H9 (cell line): Measurements from ENCODE around the gene POLL. TPM values are rescaled to one million over a fixed set of nuclear protein-coding genes. Genes with fewer than 3 reads are reported as not detected.

Experiments
- DNase-seq: peaks from one replicate; pipeline ENCODE4 v3.0.0-alpha.2; 2017
- H2AFZ ChIP-seq: one replicate; pipeline ENCODE4 v1.6.1; 2013; ENCODE audit warnings: mild to moderate bottlenecking, low read length, control low read depth, moderate library complexity
- H2AK5ac ChIP-seq: 2 replicates; pipeline ENCODE4 v1.6.1; 2013; ENCODE audit warnings: low read length, control low read depth, mixed read lengths; ENCODE audit not compliant: insufficient read length
- H2BK120ac ChIP-seq: one replicate; pipeline ENCODE4 v1.6.1; 2013; ENCODE audit warnings: low read depth, mild to moderate bottlenecking, low read length, control low read depth, inconsistent platforms; ENCODE audit not compliant: poor library complexity, severe bottlenecking
- H2BK12ac ChIP-seq: 2 replicates; pipeline ENCODE4 v1.6.1; 2013; ENCODE audit warnings: low read length, control low read depth, mixed read lengths, low read depth; ENCODE audit not compliant: insufficient read length
- H2BK15ac ChIP-seq: 2 replicates; pipeline ENCODE4 v1.6.1; 2013; ENCODE audit warnings: low read depth, low read length, control low read depth
- H2BK20ac ChIP-seq: one replicate; pipeline ENCODE4 v1.6.1; 2013; ENCODE audit warnings: low read depth, mild to moderate bottlenecking, low read length, control low read depth, inconsistent platforms; ENCODE audit not compliant: poor library complexity, severe bottlenecking
- H2BK5ac ChIP-seq: 2 replicates; pipeline ENCODE4 v1.6.1; 2013; ENCODE audit warnings: low read length, control low read depth, mixed read lengths; ENCODE audit not compliant: insufficient read length
- H3K14ac ChIP-seq: 2 replicates; pipeline ENCODE4 v1.6.1; 2013; ENCODE audit warnings: low read length, control low read depth; ENCODE audit not compliant: insufficient read depth
- H3K18ac ChIP-seq: 2 replicates; pipeline ENCODE4 v1.6.1; 2013; ENCODE audit warnings: low read depth, mild to moderate bottlenecking, mixed read lengths, low read length, control low read depth; ENCODE audit not compliant: insufficient read length
- H3K23ac ChIP-seq: 2 replicates; pipeline ENCODE4 v1.6.1; 2013; ENCODE audit warnings: low read length, control low read depth, mixed read lengths, low read depth; ENCODE audit not compliant: insufficient read length
- H3K23me2 ChIP-seq: 2 replicates; pipeline ENCODE4 v1.6.1; 2013; ENCODE audit warnings: low read depth, mild to moderate bottlenecking, mixed read lengths, low read length, control low read depth; ENCODE audit not compliant: insufficient read length, poor library complexity, severe bottlenecking
- H3K27ac ChIP-seq: 2 replicates; pipeline ENCODE4 v1.5.1; 2013; ENCODE audit warnings: low read length, control low read depth, mixed read lengths, low read depth; ENCODE audit not compliant: insufficient read length
- H3K27me3 ChIP-seq: 2 replicates; pipeline ENCODE4 v1.6.1; 2013; ENCODE audit warnings: low read length, control low read depth, inconsistent platforms; ENCODE audit not compliant: insufficient read depth
- H3K4ac ChIP-seq: 2 replicates; pipeline ENCODE4 v1.6.1; 2013; ENCODE audit warnings: low read depth, mild to moderate bottlenecking, control low read depth, inconsistent platforms, low read length, moderate library complexity
- H3K4me1 ChIP-seq: 2 replicates; pipeline ENCODE4 v1.6.1; 2013; ENCODE audit warnings: low read length, control low read depth, inconsistent platforms; ENCODE audit not compliant: insufficient read depth
- H3K4me2 ChIP-seq: 2 replicates; pipeline ENCODE4 v1.6.1; 2013; ENCODE audit warnings: low read length, control low read depth, mixed read lengths; ENCODE audit not compliant: insufficient read length, insufficient read depth
- H3K56ac ChIP-seq: 2 replicates; pipeline ENCODE4 v1.6.1; 2013; ENCODE audit warnings: low read depth, mild to moderate bottlenecking, mixed read lengths, low read length, control low read depth; ENCODE audit not compliant: insufficient read length
- H3K79me1 ChIP-seq: 2 replicates; pipeline ENCODE4 v1.6.1; 2013; ENCODE audit warnings: low read depth, mild to moderate bottlenecking, moderate library complexity, low read length, control low read depth, inconsistent platforms; ENCODE audit not compliant: insufficient read depth, poor library complexity, severe bottlenecking
- H3K79me2 ChIP-seq: 2 replicates; pipeline ENCODE4 v1.6.1; 2013; ENCODE audit warnings: low read length, control low read depth, inconsistent platforms; ENCODE audit not compliant: insufficient read depth
- H3K9ac ChIP-seq: 2 replicates; pipeline ENCODE4 v1.6.1; 2013; ENCODE audit warnings: low read length, control low read depth, mixed read lengths; ENCODE audit not compliant: insufficient read length; ENCODE audit errors: extremely low read depth
- H3K9me3 ChIP-seq: one replicate; pipeline ENCODE4 v1.6.1; 2013; ENCODE audit warnings: low read depth, low read length, inconsistent platforms; ENCODE audit not compliant: control insufficient read depth
- H3T11ph ChIP-seq: one replicate; pipeline ENCODE4 v1.6.1; 2013; ENCODE audit warnings: mild to moderate bottlenecking, low read length, control low read depth, inconsistent platforms
- H4K20me1 ChIP-seq: one replicate; pipeline ENCODE4 v1.6.1; 2013; ENCODE audit not compliant: control insufficient read depth, insufficient read length, insufficient read depth
- H4K5ac ChIP-seq: 2 replicates; pipeline ENCODE4 v1.6.1; 2013; ENCODE audit warnings: low read depth, mild to moderate bottlenecking, mixed read lengths, low read length, control low read depth; ENCODE audit not compliant: insufficient read length
- H4K8ac ChIP-seq: replicated peaks from 2 replicates; pipeline ENCODE4 v1.6.1; 2013; ENCODE audit warnings: low read length, control low read depth, mixed read lengths, low read depth; ENCODE audit not compliant: insufficient read length
- H4K91ac ChIP-seq: 2 replicates; pipeline ENCODE4 v1.6.1; 2013; ENCODE audit warnings: low read depth, mild to moderate bottlenecking, moderate library complexity, mixed read lengths, low read length, control low read depth; ENCODE audit not compliant: insufficient read length
- H3K27ac Mint-ChIP-seq, 3 experiments: 2 replicates in 2 of 3; 3 replicates in 1 of 3; pipeline ENCODE4 v1.8.0; 2020 to 2021; ENCODE audit warnings: mixed read lengths in 3 of 3, mild to moderate bottlenecking in 1 of 3, moderate library complexity in 1 of 3
- H3K27me3 Mint-ChIP-seq: 2 replicates; pipeline ENCODE4 v1.8.0; 2021; ENCODE audit warnings: low read depth, mild to moderate bottlenecking, moderate library complexity, mixed read lengths
- H3K36me3 Mint-ChIP-seq, 3 experiments: 2 replicates in 2 of 3; 3 replicates in 1 of 3; pipeline ENCODE4 v1.8.0; 2020 to 2021; ENCODE audit warnings: low read depth in 3 of 3, mixed read lengths in 3 of 3; ENCODE audit not compliant: insufficient read depth in 1 of 3
- H3K4me1 Mint-ChIP-seq, 2 experiments: 2 replicates each; pipeline ENCODE4 v1.8.0; 2020; ENCODE audit warnings: mixed read lengths in 2 of 2
- H3K4me3 Mint-ChIP-seq, 2 experiments: 2 replicates in 1 of 2; 3 replicates in 1 of 2; pipeline ENCODE4 v1.8.0; 2020 to 2021; ENCODE audit warnings: mild to moderate bottlenecking in 2 of 2, mixed read lengths in 2 of 2, moderate library complexity in 1 of 2
- H3K9me3 Mint-ChIP-seq, 2 experiments: 2 replicates in 1 of 2; 3 replicates in 1 of 2; pipeline ENCODE4 v1.8.0; 2020; ENCODE audit warnings: mild to moderate bottlenecking in 2 of 2, mixed read lengths in 2 of 2, moderate library complexity in 1 of 2
- CTCF ChIP-seq: fragments of 200-600 bp; sonication (generic); conservative IDR thresholded peaks from 3 replicates; pipeline ENCODE4 v1.8.0; 2021; ENCODE audit warnings: antibody characterized with exemption, mild to moderate bottlenecking
- WGBS: extraction: QIAGEN DNeasy Blood & Tissue Kit; methylation state at CpG from one replicate; pipeline ENCODE4 v1.1.7; 2013; ENCODE audit warnings: missing lambda C conversion rate, low lambda C conversion rate, mixed read lengths; ENCODE audit not compliant: insufficient read length; ENCODE audit errors: extremely low coverage; 5-methylcytosine and 5-hydroxymethylcytosine counted together
- total RNA-seq: library from RNA; stranded (reverse); gene quantifications from 2 replicates; pipeline ENCODE4 v1.2.1, GENCODE V29; 2021

Gene POLL
- total RNA-seq, 1 experiment from 2014 or later = 30.8 TPM

GRCh38 chr10:101572785-101573184, 15.3 kb downstream of the POLL start:
- Histone ChIP-seq H3K56ac (no peak overlapping the region), H3K27ac (no peak overlapping the region), H3K4ac (no peak overlapping the region), H2BK12ac (no peak overlapping the region), H3K9me3 (no peaks in the 10 kb centered on the region), H2BK15ac (no peak overlapping the region), H2BK20ac (no peak overlapping the region), H3K79me2 (no peaks in the 10 kb centered on the region), H3K27me3 (peaks cover 6% of the 10 kb centered on the region; the same call in 1 of the 2 replicates), H2AK5ac (no peak overlapping the region), H3K9ac (no peak overlapping the region), H3K23me2 (peaks cover 16% of the 10 kb centered on the region), H3K14ac (no peak overlapping the region), H3K4me1 (no peaks in the 10 kb centered on the region), H4K20me1 (no peaks in the 10 kb centered on the region), H3K18ac (no peak overlapping the region), H3T11ph (no peak overlapping the region), H3K79me1 (no peaks in the 10 kb centered on the region), H2AFZ (no peak overlapping the region), H4K5ac (no peak overlapping the region), H3K23ac (no peak overlapping the region), H4K91ac (no peak overlapping the region), H4K8ac (no peak overlapping the region), H3K4me2 (no peak overlapping the region), H2BK5ac (no peak overlapping the region), H2BK120ac (no peak overlapping the region)
- Mint-ChIP-seq H3K9me3 (peaks cover 3 to 5% of the 10 kb centered on the region in 2 experiments; a peak in 4 of 5 replicates), H3K27ac (no peak overlapping the region), H3K4me3 (no peak overlapping the region), H3K27me3 (peaks cover 60% of the 10 kb centered on the region), H3K36me3 (peaks cover 8 to 14% (median 12%) of the 10 kb centered on the region in 3 experiments), H3K4me1 (peaks cover 29 to 38% of the 10 kb centered on the region in 2 experiments)
- no peak for TF ChIP-seq CTCF
- no CpG with 5 or more reads among the region's 2 CpGs for WGBS
- no peak for DNase-seq
